ENCODE results near the gene CHI3L1. TPM values are rescaled to one million over a fixed set of nuclear protein-coding genes. Genes with fewer than 3 reads are reported as not detected.

Gene CHI3L1
- total RNA-seq, 1 experiment from 2014 or later, result not detected

DNA sequence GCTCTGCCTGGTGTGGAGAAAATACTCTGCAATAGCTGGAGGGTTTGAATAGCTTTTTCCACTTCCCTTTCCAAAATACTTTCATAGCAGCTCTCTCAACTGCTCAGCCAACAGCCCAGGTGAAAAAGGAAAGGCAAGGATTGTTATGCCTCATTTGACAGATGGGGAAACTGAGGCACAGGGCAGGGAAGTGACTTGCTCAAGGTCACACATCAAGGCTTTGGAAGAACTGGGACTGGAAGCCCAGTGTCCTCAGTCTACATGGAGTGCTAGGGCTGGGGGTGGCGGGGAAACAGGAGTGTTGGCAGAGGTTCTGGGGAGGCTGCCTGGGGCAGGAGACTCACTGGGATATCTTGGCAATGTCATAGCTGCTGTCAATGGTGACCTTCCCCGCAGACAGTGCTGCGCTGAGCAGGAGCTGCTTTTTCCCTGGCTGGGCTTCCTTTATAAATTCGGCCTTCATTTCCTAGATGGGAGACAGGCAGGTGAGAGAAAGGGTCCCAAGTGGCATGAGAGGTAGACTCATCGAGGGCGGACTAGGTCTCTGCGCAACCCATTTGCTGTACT lies 4.0 kb downstream of the CHI3L1 start:
- ChIA-PET RAD21 (ENCODE audit: low non-redundant PET in 1 of 2, low total read pairs in 2 of 2, uncharacterized antibody in 2 of 2, unreplicated experiment in 2 of 2) (no interaction called here), CTCF (no interaction called here), POLR2A (no interaction called here)
- Histone ChIP-seq H3K9me2 (ENCODE audit: insufficient read depth) (no peaks in the 10 kb centered on the region), H3K4me1 (ENCODE audit: control insufficient read depth in 1 of 2, insufficient read depth in 2 of 2, low read length in 2 of 2) (peaks cover 14 to 50% of the 10 kb centered on the region in 2 experiments), H3K79me2 (ENCODE audit: insufficient read depth, low read length) (no peaks in the 10 kb centered on the region), H3K36me3 (ENCODE audit: control insufficient read depth in 1 of 2, insufficient read depth in 2 of 2, low read length in 2 of 2) (no peaks in the 10 kb centered on the region), H3K27ac (ENCODE audit: low read depth, low read length) (no peak overlapping the region), H3K27me3 (ENCODE audit: insufficient read depth, low read length) (no peaks in the 10 kb centered on the region), H3K9ac (ENCODE audit: low read length) (no peak overlapping the region), H3K9me3 (ENCODE audit: control insufficient read depth in 1 of 2, insufficient read depth in 1 of 2, low read depth in 1 of 2, low read length in 2 of 2) (no peaks in the 10 kb centered on the region), H3K4me3 (replicated peaks in 1 of 2; ENCODE audit: low read depth in 1 of 2, low read length in 2 of 2) (no peak overlapping the region), H3K4me2 (ENCODE audit: low read length) (no peak overlapping the region), H4K20me1 (ENCODE audit: insufficient read depth) (no peaks in the 10 kb centered on the region), H2AFZ (ENCODE audit: low read depth, low read length, poor library complexity, severe bottlenecking) (no peak overlapping the region)
- BruUV-seq (replicated peaks), result no TSS peak
- TF ChIP-seq ELF1 (IDR thresholded peaks at IDR 0.05; ENCODE audit: borderline replicate concordance, low read depth) (no peak), EGR1 (IDR thresholded peaks at IDR 0.05; ENCODE audit: low read depth) (no peak), TCF7L2 (IDR thresholded peaks at IDR 0.05; ENCODE audit: borderline replicate concordance, extremely low read depth, insufficient read depth, insufficient read length) (no peak), JUND (IDR thresholded peaks at IDR 0.05) (no peak), SP1 (IDR thresholded peaks at IDR 0.05; ENCODE audit: low read depth) (no peak), FOSL1 (IDR thresholded peaks at IDR 0.05; ENCODE audit: low read depth) (no peak), ZFX (IDR thresholded peaks at IDR 0.05) (no peak), EZH2phosphoT487 (IDR thresholded peaks at IDR 0.05; ENCODE audit: borderline replicate concordance) (no peak)
- TF ChIP-seq, protein P1, sequence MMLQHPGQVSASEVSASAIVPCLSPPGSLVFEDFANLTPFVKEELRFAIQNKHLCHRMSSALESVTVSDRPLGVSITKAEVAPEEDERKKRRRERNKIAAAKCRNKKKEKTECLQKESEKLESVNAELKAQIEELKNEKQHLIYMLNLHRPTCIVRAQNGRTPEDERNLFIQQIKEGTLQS (IDR thresholded peaks at IDR 0.05), result no peak
- TF ChIP-seq, protein P2, sequence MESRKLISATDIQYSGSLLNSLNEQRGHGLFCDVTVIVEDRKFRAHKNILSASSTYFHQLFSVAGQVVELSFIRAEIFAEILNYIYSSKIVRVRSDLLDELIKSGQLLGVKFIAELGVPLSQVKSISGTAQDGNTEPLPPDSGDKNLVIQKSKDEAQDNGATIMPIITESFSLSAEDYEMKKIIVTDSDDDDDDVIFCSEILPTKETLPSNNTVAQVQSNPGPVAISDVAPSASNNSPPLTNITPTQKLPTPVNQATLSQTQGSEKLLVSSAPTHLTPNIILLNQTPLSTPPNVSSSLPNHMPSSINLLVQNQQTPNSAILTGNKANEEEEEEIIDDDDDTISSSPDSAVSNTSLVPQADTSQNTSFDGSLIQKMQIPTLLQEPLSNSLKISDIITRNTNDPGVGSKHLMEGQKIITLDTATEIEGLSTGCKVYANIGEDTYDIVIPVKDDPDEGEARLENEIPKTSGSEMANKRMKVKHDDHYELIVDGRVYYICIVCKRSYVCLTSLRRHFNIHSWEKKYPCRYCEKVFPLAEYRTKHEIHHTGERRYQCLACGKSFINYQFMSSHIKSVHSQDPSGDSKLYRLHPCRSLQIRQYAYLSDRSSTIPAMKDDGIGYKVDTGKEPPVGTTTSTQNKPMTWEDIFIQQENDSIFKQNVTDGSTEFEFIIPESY (IDR thresholded peaks at IDR 0.05; ENCODE audit: extremely low read depth, insufficient replicate concordance, low read length), result no peak
- TF ChIP-seq, protein P3, sequence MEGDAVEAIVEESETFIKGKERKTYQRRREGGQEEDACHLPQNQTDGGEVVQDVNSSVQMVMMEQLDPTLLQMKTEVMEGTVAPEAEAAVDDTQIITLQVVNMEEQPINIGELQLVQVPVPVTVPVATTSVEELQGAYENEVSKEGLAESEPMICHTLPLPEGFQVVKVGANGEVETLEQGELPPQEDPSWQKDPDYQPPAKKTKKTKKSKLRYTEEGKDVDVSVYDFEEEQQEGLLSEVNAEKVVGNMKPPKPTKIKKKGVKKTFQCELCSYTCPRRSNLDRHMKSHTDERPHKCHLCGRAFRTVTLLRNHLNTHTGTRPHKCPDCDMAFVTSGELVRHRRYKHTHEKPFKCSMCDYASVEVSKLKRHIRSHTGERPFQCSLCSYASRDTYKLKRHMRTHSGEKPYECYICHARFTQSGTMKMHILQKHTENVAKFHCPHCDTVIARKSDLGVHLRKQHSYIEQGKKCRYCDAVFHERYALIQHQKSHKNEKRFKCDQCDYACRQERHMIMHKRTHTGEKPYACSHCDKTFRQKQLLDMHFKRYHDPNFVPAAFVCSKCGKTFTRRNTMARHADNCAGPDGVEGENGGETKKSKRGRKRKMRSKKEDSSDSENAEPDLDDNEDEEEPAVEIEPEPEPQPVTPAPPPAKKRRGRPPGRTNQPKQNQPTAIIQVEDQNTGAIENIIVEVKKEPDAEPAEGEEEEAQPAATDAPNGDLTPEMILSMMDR (IDR thresholded peaks at IDR 0.05 in 2 of 3, conservative IDR thresholded peaks at IDR 0.05 in 1 of 3; ENCODE audit: borderline replicate concordance in 1 of 3, insufficient read depth in 1 of 3, low read depth in 2 of 3, low read length in 2 of 3), result no peak
- no peak for ATAC-seq
- intact Hi-C loops (cut with micrococcal nuclease), result no loop called here
- DNase-seq (ENCODE audit: low read depth, low spot score), result no peak
